ENCODE measurements around the gene B3GALNT2.
A peak's percentile ranks its signal among the peaks of the same experiment; 100 is the strongest.
"Not testable (repeated sequence)": the region's sequence is repeated elsewhere in the genome, so short reads cannot be mapped to it uniquely, and the experiment has no call there.

B3GALNT2 gene

GRCh38 chr1:235468970-235469369, 35.3 kb downstream of the B3GALNT2 start:
- H3K4me3 ChIP-seq (ENCODE audit: low read depth, low read length) = no peak overlapping the region
- peak; percentile 33 for TF ChIP-seq CTCF (IDR thresholded peaks at IDR 0.05; ENCODE audit: low read depth, low read length, missing control alignments)
- DNase-seq (ENCODE audit: low read depth) = peak; percentile 80
- in situ Hi-C loops (cut with HindIII; ENCODE audit: low sequenced_read_pairs) = no loop called here

GRCh38 chr1:235468004-235468403, 36.2 kb downstream of the B3GALNT2 start:
- H3K4me3 ChIP-seq (ENCODE audit: low read depth, low read length) = no peak overlapping the region
- TF ChIP-seq CTCF (IDR thresholded peaks at IDR 0.05; ENCODE audit: low read depth, low read length, missing control alignments) = no peak
- in situ Hi-C loops (cut with HindIII; ENCODE audit: low sequenced_read_pairs) = no loop called here
- peak; percentile 27 for DNase-seq (ENCODE audit: low read depth)

GRCh38 chr1:235465066-235465465, 39.2 kb downstream of the B3GALNT2 start:
- H3K4me3 ChIP-seq (ENCODE audit: low read depth, low read length) = no peak overlapping the region
- in situ Hi-C loops (cut with HindIII; ENCODE audit: low sequenced_read_pairs) = no loop called here
- TF ChIP-seq CTCF (IDR thresholded peaks at IDR 0.05; ENCODE audit: low read depth, low read length, missing control alignments) = no peak
- DNase-seq (ENCODE audit: low read depth) = no peak

GRCh38 chr1:235462832-235463231, 41.4 kb downstream of the B3GALNT2 start:
- DNase-seq (ENCODE audit: low read depth); in situ Hi-C loops (cut with HindIII; ENCODE audit: low sequenced_read_pairs); H3K4me3 ChIP-seq (ENCODE audit: low read depth, low read length): not testable (repeated sequence)

GRCh38 chr1:235461954-235462353, 42.3 kb downstream of the B3GALNT2 start:
- no peak for DNase-seq (ENCODE audit: low read depth)
- in situ Hi-C loops (cut with HindIII; ENCODE audit: low sequenced_read_pairs) = no loop called here
- no peak for TF ChIP-seq CTCF (IDR thresholded peaks at IDR 0.05; ENCODE audit: low read depth, low read length, missing control alignments)
- H3K4me3 ChIP-seq (ENCODE audit: low read depth, low read length) = no peak overlapping the region

- H3K4me3 ChIP-seq (ENCODE audit: low read depth, low read length) = no peak overlapping the region
- DNase-seq (ENCODE audit: low read depth) = no peak
- in situ Hi-C loops (cut with HindIII; ENCODE audit: low sequenced_read_pairs) = no loop called here
- no peak for TF ChIP-seq CTCF (IDR thresholded peaks at IDR 0.05; ENCODE audit: low read depth, low read length, missing control alignments)
These were observed 43.5 kb downstream of the B3GALNT2 start for GRCh38 chr1:235460770-235461169.

GRCh38 chr1:235457856-235458255, 46.4 kb downstream of the B3GALNT2 start:
- DNase-seq (ENCODE audit: low read depth); in situ Hi-C loops (cut with HindIII; ENCODE audit: low sequenced_read_pairs); H3K4me3 ChIP-seq (ENCODE audit: low read depth, low read length): not testable (repeated sequence)

- no peak overlapping the region for H3K4me3 ChIP-seq (ENCODE audit: low read depth, low read length)
- in situ Hi-C loops (cut with HindIII; ENCODE audit: low sequenced_read_pairs) = no loop called here
- TF ChIP-seq CTCF (IDR thresholded peaks at IDR 0.05; ENCODE audit: low read depth, low read length, missing control alignments) = no peak
- no peak for DNase-seq (ENCODE audit: low read depth)
These were observed 48.4 kb downstream of the B3GALNT2 start for GRCh38 chr1:235455823-235456222.
